GM18873 (cell line): ENCODE measurements around the gene APP.
"Not testable (repeated sequence)": the region's sequence is repeated elsewhere in the genome, so short reads cannot be mapped to it uniquely, and the experiment has no call there.

Experiments used
- ATAC-seq: cut with Tn5 transposase; IDR thresholded peaks from one replicate; pipeline ENCODE4 v1.9.1; 2021; ENCODE audit warnings: mild to moderate bottlenecking, moderate library complexity, moderate number of reproducible peaks; ENCODE audit not compliant: unreplicated experiment, low FRiP score

APP gene

DNA sequence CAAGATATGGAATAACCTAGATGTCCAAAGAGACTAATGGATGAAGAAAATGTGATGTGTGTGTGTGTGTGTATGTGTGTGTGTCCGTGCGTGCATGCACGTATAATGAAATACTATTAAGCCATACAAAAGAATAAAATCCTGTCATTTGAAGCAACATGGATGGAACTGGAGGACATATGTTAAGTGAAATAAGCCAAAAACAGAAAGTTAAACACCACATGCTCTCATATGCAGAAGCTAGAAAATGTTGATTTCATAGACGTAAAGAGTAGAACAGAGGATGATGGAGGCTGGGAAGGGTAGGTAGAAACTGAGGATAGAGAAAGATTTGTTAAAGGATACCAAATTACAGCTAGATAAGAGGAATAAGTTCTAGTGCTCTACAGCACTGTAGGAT lies 133.7 kb downstream of the APP start:
- ATAC-seq = no peak

GRCh38 chr21:26032263-26032662 lies 138.3 kb downstream of the APP start:
- no peak for ATAC-seq

DNA sequence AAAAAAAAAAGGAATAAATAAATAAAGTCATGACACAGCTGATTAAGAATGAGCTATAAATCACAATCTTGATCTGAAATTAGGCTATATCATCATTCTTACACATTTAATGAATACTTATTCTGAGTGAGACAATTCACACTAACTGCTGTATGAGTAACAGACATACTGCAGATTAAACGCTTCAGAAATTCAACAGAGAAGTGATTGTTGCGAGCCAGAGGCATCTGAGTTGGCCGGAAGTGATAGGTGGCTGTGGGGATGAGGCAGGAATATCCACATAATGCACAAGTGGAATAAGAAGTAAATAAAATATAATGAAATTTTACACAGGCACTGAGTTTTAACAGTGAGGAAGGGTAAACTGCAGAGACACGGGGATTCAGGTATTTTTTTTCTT lies 142.4 kb downstream of the APP start:
- no peak for ATAC-seq

GRCh38 chr21:26027696-26028095 lies 142.9 kb downstream of the APP start:
- ATAC-seq = no peak

DNA sequence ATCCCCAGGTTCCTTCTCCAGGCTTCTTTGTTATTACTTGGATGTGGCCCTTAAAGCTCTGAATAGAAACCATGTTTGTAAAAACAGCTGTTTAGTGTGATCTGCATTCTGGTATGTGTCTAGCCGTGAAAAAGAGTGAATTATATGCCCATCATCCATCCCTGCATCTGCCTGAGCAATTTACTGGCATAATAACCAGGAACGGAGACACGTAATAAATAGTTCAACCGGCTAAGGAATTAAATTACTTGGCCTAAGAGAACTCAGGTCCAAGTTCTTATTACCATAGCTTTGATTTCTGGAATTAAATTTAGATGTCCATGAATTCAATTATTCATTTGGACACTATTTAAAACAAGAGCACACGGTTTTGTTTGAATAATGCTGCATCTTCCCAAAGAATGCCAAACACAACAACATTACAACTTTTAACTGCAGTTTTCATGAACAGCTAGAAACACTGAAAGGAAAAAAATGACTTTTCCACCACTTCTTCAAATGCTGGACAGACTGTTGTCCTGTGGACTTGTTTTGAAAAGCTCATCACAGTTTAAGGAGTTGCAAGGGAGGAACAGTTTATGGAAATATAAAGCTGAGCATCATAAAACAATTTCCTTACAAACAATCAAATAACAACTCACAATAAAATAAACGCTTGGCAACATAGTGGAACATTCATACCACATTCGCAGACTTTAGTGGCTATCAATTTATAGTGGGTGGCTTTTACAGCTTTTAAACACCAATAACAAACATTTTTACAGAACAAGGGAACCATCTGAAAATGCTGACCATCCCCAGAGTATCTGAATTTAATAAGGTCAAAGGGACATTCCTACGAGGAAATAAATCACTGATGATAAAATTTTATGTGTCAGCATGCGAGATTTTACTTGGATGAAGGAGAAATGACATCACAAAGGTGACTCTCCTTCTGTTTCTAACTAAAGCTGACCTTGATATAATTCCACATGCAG lies 144.7 kb downstream of the APP start:
- ATAC-seq = no peak

GRCh38 chr21:26023406-26023805 lies 147.2 kb downstream of the APP start:
- not testable (repeated sequence) for ATAC-seq

DNA sequence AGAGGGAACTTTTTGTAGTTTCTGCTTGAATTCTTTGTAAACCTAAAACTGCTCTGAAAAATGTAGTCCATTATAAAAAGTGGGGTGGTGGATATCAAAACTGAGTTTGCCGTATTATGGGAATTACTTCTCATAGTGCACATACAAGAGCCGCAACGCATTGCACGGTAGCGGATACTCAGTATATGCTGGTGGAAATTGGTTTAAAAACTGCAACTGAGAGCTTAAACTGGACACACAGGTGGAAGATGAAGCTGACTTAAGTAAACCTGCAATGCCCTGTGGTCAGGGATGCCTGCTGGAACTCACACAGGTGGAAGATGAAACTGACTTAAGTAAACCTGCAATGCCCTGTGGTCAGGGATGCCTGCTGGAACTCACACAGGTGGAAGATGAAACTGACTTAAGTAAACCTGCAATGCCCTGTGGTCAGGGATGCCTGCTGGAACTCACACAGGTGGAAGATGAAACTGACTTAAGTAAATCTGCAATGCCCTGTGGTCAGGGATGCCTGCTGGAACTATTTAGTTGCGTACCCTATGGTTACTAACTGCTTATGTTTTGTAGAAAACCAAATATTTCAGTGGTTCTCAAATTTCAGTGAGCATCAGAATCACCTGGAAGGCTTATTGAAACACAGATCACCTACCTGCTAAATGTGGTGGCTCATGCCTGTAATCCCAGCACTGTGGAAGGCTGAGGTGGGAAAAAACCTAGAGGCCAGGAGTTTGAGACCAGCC lies 147.8 kb downstream of the APP start:
- not testable (repeated sequence) for ATAC-seq

GRCh38 chr21:26020510-26020909 lies 150.1 kb downstream of the APP start:
- no peak for ATAC-seq

DNA sequence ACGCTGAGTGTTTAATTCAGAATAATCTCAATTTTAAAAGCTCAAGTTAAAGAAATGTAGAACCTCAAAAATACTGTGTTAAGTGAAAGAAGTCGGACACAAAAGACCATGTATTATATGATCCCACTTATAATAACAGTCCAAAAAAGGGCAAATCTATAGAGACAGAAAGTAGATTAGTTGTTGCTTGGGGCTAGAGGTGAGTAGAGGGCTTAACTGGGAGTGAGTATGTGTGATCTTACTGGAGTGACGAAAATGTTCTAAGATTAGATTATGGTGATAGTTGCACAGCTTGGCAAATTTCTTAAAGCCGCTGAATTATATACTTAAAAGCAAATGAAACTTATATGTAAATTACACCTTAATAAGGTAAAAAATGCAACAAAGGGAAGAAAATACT lies 150.5 kb downstream of the APP start:
- ATAC-seq = no peak

GRCh38 chr21:26019236-26019635 lies 151.3 kb downstream of the APP start:
- no peak for ATAC-seq

GRCh38 chr21:26013970-26014369 lies 156.6 kb downstream of the APP start:
- no peak for ATAC-seq

- ATAC-seq = not testable (repeated sequence)
Measured at GRCh38 chr21:26012482-26012881, 158.1 kb downstream of the APP start.

DNA sequence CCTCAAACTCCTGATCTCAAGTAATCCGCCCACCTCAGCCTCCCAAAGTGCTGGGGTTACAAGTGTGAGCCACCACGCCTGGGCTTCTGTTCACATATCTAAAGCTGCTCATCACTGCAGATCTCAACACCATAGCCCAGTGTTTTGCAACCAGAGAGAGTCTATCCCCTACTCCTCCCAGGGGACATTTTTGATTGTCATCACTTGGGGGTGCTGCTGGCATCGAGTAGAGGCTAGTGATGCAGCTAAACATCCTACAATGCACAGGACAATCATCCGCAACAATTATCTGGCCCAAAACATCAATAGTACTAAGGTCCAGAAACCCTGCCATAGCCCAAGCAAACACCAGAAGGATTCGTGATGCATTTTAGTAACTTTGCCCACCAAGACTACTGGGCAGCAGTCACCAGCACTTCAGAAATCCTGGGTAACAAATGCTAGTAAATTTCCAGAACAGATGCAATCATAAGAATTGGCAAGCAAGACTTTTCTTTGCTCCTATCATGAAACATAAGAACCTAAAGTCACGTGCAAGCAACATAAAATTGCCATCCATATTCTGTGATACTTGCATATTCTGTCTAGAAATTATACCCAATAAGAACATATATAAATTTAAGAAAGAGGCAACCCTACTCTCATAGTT lies 159.2 kb downstream of the APP start:
- ATAC-seq = no peak

GRCh38 chr21:26007951-26008498 lies 162.5 kb downstream of the APP start:
- ATAC-seq = no peak

- ATAC-seq = no peak
Measured at GRCh38 chr21:26005464-26005863, 165.1 kb downstream of the APP start.

GRCh38 chr21:26003404-26003803 lies 167.2 kb downstream of the APP start:
- no peak for ATAC-seq

- ATAC-seq = no peak
Measured at GRCh38 chr21:26001356-26001755, 169.2 kb downstream of the APP start.

- no peak for ATAC-seq
Measured at GRCh38 chr21:25999921-26000582, 170.5 kb downstream of the APP start.

GRCh38 chr21:25997788-25998611 lies 172.6 kb downstream of the APP start:
- no peak for ATAC-seq
